RWPE2 (cell line): ENCODE results near the gene STK39.

ENCODE experiments used
- ATAC-seq: fragments of 200-7000 bp; cut with Tn5 transposase; 3 replicates; pipeline ENCODE4 v1.9.1; 2021; ENCODE audit warnings: low read depth
- DNase-seq: peaks from one replicate; pipeline ENCODE4 v3.0.0-alpha.2; 2020; ENCODE audit warnings: low spot score
- H3K27ac ChIP-seq: fragments of 450-650 bp; 2 replicates; pipeline ENCODE4 v1.5.1; 2017; ENCODE audit warnings: mild to moderate bottlenecking; ENCODE audit not compliant: poor library complexity, severe bottlenecking
- H3K27me3 ChIP-seq: fragments of 250-450 bp; sonication (Bioruptor Pico); 2 replicates; pipeline ENCODE4 v1.5.1; 2021; ENCODE audit warnings: mild to moderate bottlenecking, moderate library complexity; ENCODE audit not compliant: insufficient read depth, poor library complexity, severe bottlenecking
- H3K36me3 ChIP-seq: fragments of 250-450 bp; sonication (Bioruptor Pico); 2 replicates; pipeline ENCODE4 v1.5.1; 2020; ENCODE audit warnings: low read depth, mild to moderate bottlenecking, moderate library complexity
- H3K4me1 ChIP-seq: fragments of 250-450 bp; sonication (Bioruptor Pico); 2 replicates; pipeline ENCODE4 v1.5.1; 2021; ENCODE audit warnings: mild to moderate bottlenecking, moderate library complexity; ENCODE audit not compliant: insufficient read depth, poor library complexity, severe bottlenecking
- H3K4me3 ChIP-seq: fragments of 250-450 bp; sonication (Bioruptor Pico); 2 replicates; pipeline ENCODE4 v1.5.1; 2021; ENCODE audit warnings: mild to moderate bottlenecking, moderate library complexity; ENCODE audit not compliant: severe bottlenecking
- H3K9me3 ChIP-seq: fragments of 250-450 bp; sonication (Bioruptor Pico); 2 replicates; pipeline ENCODE4 v1.5.1; 2021; ENCODE audit warnings: mild to moderate bottlenecking, moderate library complexity; ENCODE audit not compliant: severe bottlenecking
- TF ChIP-seq, protein P1 (sequence below): fragments of 450-650 bp; IDR thresholded peaks from one replicate; pipeline ENCODE4 v1.5.1; 2017; ENCODE audit warnings: mild to moderate bottlenecking, moderate library complexity; ENCODE audit not compliant: poor library complexity, severe bottlenecking

STK39 gene

DNA sequence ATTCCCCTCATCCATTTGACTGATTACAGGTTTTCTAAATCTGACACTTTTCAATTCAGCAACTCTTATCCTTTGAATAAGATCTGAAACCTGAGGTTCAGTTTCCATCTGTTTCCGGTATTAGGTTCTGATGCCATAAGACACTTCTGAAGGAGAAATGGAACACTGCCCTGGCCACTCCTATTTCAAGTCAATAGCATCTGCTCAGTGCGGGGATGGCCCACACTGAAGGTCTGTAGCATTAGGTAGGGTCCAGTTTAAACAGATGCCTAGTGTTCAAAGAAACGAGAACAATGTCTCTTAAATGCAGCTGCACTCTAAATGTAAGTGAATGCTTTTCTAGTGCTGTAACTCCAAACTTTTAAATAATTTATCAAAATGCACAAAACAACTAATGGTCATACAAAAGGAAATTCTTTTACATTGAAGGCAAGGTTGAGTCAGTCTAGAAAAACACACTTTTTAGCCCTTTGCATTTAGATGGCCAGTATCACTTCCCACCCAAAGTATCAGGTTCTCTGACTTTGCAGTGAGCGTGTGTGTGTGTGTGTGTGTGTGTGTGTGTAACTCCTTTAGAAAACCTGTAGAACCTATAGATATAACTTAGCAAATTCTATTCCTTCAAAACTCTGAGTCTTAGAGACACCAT, 78.2 kb downstream of the STK39 start:
- Histone ChIP-seq H3K27ac (no peak overlapping the region), H3K4me3 (no peak overlapping the region), H3K27me3 (no peaks in the 10 kb centered on the region), H3K36me3 (peaks cover 22% of the 10 kb centered on the region), H3K9me3 (no peaks in the 10 kb centered on the region), H3K4me1 (peaks cover 16% of the 10 kb centered on the region)
- DNase-seq (no peak), ATAC-seq (no peak)
- TF ChIP-seq, protein P1, sequence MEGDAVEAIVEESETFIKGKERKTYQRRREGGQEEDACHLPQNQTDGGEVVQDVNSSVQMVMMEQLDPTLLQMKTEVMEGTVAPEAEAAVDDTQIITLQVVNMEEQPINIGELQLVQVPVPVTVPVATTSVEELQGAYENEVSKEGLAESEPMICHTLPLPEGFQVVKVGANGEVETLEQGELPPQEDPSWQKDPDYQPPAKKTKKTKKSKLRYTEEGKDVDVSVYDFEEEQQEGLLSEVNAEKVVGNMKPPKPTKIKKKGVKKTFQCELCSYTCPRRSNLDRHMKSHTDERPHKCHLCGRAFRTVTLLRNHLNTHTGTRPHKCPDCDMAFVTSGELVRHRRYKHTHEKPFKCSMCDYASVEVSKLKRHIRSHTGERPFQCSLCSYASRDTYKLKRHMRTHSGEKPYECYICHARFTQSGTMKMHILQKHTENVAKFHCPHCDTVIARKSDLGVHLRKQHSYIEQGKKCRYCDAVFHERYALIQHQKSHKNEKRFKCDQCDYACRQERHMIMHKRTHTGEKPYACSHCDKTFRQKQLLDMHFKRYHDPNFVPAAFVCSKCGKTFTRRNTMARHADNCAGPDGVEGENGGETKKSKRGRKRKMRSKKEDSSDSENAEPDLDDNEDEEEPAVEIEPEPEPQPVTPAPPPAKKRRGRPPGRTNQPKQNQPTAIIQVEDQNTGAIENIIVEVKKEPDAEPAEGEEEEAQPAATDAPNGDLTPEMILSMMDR = no peak

DNA sequence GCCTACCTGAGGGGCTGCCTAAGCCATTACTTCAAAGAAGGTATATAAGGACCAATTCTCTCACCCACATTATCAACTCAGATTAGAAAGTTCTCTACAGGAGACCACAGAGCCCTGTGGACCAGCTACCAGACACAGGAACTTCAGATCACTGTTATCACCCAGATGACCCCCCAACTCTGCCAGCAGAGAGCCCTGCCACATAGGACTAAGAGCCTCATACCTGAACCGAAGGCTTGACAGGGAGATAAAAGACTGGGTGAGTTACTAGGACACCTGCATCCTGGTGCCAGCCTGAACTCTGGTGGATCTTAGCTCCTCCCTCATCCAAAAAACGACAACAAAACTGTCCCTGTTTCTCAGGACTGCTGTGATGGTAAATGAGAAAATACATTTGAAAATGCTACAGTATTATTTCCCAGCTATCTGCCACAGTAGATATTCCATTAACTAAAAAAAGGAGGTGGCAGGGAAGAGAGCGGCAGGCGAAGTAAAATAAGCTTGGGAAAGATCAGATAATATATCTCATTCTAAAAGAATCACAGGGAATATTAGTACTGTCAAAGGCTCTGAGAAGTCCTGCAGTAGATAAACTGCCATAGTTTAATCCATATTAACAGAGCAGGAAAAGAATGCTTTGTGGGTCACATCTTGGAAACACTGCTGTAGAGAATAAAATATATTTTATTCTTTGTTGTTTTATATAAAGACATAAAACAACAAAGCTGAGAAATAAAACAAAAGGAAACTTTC, 79.7 kb downstream of the STK39 start:
- TF ChIP-seq, protein P1 = no peak
- Histone ChIP-seq H3K36me3 (peaks cover 27% of the 10 kb centered on the region), H3K27ac (no peak overlapping the region), H3K4me1 (peaks cover 16% of the 10 kb centered on the region), H3K4me3 (no peak overlapping the region), H3K27me3 (no peaks in the 10 kb centered on the region), H3K9me3 (no peaks in the 10 kb centered on the region)
- no peak for DNase-seq
- ATAC-seq = peak; percentile 56

DNA sequence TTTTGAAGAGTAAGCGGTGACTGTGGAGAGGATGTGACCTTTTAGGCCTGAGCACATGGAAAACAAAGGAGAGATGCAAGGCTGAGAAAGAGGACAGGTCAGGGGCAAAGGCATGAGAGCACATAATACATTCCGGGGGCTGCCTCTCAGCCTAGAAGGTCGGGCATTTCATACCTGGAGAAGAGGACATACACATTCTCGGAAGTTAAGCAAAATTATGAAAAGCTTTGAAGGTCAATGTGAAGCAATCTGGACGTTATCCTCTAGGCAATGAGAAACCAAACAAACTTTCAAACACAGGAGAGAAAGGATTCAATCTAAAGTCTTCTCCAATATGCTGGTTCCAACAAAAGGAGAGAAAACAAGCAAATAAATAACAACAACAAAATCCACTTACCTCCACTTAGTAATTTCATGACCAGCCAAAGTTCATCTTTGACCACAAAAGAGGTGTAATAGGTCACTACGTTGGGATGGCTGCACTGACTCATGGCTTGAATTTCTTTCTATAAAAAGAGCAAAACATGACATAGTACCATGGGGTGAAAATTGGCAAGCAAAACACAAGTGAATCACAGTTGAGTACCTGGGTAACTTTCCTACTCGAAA, 80.4 kb downstream of the STK39 start:
- Histone ChIP-seq H3K4me3 (no peak overlapping the region), H3K4me1 (peaks cover 16% of the 10 kb centered on the region), H3K9me3 (no peaks in the 10 kb centered on the region), H3K27me3 (no peaks in the 10 kb centered on the region), H3K36me3 (peaks cover 31% of the 10 kb centered on the region), H3K27ac (no peak overlapping the region)
- DNase-seq = no peak
- ATAC-seq = peak; percentile 94
- TF ChIP-seq, protein P1 = no peak

DNA sequence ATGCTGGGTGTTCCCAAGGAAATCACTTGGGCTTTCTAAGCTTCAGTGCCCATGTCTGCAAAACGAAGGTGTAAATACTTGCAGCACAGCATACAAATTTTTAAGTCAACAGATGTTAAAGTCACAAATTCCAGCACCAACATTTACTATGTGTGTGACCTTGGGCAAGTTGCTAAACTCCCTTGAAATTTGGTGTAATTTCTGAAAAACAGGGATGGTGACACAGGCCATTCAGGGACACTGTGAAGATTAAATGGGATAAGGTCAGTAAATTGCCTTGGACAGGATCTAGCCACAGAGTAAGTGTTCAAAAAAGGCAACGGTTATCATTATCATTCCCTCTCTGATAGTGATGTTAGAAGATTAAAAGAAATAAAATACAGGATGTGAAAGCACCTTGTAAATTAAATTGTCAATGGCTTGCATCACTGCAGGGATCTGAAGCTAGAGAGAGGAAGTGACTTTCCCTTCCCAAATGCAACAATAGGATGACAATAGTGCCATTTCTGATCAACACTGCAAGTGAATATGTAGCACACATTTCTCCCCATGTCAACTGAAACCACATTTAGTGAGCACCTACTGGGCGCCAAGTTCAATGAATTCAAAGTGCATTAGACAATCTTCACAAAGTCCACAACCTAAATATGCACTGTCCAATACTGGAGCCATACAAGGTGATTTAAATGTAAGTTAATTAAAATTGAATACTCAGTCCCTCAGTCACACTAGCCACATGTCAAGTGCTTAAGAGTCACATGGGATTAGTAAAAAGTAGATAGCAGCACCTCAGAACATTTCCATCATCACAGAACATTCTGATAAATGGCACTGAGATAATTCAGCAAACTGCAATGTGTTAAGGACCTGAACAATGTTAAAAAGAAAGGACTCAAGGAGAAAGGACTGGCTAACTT, 81.2 kb downstream of the STK39 start:
- H3K9me3 ChIP-seq = no peaks in the 10 kb centered on the region
- no peak for DNase-seq
- TF ChIP-seq, protein P1 = no peak
- peaks cover 16% of the 10 kb centered on the region for H3K4me1 ChIP-seq
- H3K27me3 ChIP-seq = no peaks in the 10 kb centered on the region
- ATAC-seq = no peak
- H3K27ac ChIP-seq = no peak overlapping the region
- H3K36me3 ChIP-seq = peaks cover 39% of the 10 kb centered on the region
- no peak overlapping the region for H3K4me3 ChIP-seq
